Measurements from ENCODE around the gene KRTAP2-2.

KRTAP2-2 gene

GRCh38 chr17:41019415-41019814 is 35.6 kb downstream of the KRTAP2-2 start:
- DNase-seq: no peak

- no peak for DNase-seq
Observed at GRCh38 chr17:41018541-41018940, 36.5 kb downstream of the KRTAP2-2 start.

DNA sequence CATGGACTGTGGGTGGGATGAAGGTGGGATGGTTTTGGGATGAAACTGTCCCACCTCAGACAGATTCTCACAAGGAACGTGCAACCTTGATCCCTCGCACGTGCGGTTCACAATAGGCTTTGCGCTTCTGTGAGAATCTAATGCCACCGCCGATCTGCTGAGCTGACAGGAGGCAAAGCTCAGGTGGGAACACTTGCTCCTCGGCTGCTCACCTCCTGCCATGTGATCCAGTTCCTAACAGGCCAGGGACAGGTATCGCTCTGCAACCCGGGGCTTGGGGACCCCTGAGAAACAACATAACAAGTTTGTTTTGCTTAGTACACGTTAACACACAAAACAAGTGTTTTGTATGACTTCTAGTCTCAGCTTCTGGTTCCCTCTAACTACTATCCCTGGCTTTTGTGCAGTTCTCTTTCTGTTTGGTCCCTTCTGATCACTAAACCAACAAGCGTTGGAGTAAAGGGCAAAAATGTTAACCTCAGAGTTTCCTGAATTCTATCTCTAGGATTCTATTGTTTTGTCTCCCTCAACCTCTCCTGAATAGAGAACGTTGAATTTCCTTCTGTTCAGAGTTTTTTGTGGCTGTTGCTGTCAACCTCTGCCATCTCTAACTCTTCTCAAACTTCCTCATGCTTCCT is 38.3 kb downstream of the KRTAP2-2 start:
- DNase-seq: no peak

GRCh38 chr17:41015454-41015853 is 39.6 kb downstream of the KRTAP2-2 start:
- no peak for DNase-seq

DNA sequence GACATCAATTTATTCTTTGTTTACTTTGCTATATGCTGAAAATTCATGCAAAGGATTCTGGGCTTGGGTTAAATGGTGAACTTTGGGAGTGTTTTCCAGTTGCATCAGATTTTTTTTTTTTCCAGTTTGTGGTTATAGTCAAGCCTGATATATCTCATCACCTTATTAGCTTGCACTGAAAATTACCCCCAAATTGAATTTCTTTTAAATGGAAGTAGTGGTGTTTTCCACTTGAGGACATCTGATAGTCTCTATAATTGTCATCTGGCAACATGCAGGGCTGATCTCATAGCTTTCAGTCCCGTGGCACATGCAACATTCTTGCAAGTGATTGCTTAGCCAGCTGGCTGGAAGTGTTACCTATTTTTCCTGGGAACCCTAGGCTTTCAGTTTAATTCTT is 41.4 kb downstream of the KRTAP2-2 start:
- no peak for DNase-seq

DNA sequence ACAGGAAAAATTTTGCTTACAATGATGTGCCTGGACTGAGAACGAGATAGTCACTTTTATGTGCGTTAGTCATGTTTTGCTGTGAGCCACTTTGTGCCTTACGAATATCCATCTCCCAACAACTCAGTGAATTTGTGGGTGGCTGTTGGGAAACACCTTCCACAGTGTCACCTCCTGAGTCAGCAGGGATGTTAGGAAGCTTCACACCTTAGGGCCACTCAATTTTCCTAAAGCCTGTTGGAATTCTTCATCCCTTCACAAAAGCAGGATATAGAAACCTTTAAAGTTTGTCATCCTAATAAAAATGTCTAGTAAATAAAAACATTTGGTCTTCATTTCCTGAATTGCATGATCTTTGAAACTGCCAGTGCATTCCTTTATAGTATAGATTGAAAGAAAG is 41.8 kb downstream of the KRTAP2-2 start:
- DNase-seq: no peak

- DNase-seq: no peak
Observed at GRCh38 chr17:41012326-41013120, 42.5 kb downstream of the KRTAP2-2 start.

GRCh38 chr17:41010441-41010840 is 44.6 kb downstream of the KRTAP2-2 start:
- no peak for DNase-seq

- DNase-seq: no peak
Observed at GRCh38 chr17:41009936-41010335, 45.1 kb downstream of the KRTAP2-2 start.

DNA sequence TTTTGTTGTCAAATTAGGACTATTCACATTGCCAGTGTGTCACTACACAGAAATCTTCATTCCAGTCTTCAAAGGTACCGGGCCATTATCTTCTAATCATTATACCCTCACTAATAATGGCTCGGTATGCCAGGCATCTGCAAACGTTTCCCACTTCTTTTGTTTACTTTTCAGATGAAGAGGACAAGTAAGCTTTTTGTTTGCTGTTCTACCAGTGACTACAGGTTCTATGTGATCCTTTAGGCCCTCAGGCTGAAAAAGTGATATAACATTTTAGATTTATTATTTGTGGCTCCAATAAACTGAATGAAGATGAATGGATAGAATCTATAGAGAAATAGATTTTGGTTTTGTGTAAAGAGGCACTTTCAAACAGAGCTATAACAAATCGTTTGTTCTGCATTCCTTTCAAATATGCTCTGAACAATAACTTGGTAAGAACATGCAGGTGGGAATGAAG is 45.7 kb downstream of the KRTAP2-2 start:
- DNase-seq: no peak

DNA sequence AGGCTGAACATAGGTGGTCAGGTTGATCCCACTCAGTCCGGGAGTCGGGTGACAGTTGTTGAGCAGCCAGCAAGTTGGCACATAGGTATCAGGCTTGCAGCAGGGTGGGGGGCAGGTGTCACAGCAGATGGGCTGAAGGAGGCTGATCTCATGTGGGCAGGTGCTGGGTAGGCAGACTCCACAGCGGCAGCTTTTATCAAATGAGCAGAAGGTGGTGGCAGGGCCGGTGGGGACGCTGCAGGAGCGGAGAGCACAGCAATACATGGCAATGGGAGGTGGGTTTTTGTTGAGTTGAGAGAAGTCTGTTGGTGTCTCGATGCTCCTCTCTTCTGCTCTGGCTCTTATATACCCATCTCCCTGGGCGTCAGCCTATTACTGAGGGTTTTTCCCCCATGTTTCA is 46.2 kb downstream of the KRTAP2-2 start, which contains the start of gene KRTAP3-1:
Gene KRTAP3-1 (minus strand): TSS at position 318 of the 400 bp plus-strand sequence. CDS start 54 bp downstream, at position 264.
- DNase-seq: no peak

All from stimulated activated CD4-positive, alpha-beta T cell treated with anti-CD3 and anti-CD28 coated beads, Interleukin-15, amount 100 ng/mL, for 24 hours (primary cell).